Stimulated activated CD4-positive, alpha-beta T cell treated with anti-CD3 and anti-CD28 coated beads, Interleukin-15, amount 100 ng/mL, for 48 hours (primary cell): Measurements from ENCODE around the gene NOPCHAP1.
"Not testable (repeated sequence)": the region's sequence is repeated elsewhere in the genome, so short reads cannot be mapped to it uniquely, and the experiment has no call there.

ENCODE experiments used
- DNase-seq, 2 donors: peaks; one replicate each; pipeline ENCODE4 v3.0.0-alpha.2; 2020; ENCODE audit warnings: low read depth in 2 of 2

The NOPCHAP1 gene

GRCh38 chr12:104964856-104965205, 21.3 kb upstream of the NOPCHAP1 start:
- no peak for DNase-seq

- DNase-seq = no peak
Measured at GRCh38 chr12:104966677-104967076, 19.4 kb upstream of the NOPCHAP1 start.

GRCh38 chr12:104969343-104969742, 16.8 kb upstream of the NOPCHAP1 start:
- no peak for DNase-seq

- no peak for DNase-seq
Measured at GRCh38 chr12:104971306-104971705, 14.8 kb upstream of the NOPCHAP1 start.

GRCh38 chr12:104973250-104973649, 12.9 kb upstream of the NOPCHAP1 start:
- no peak for DNase-seq

GRCh38 chr12:104974626-104975290, 11.4 kb upstream of the NOPCHAP1 start:
- DNase-seq = no peak

- no peak for DNase-seq
Measured at GRCh38 chr12:104975587-104976343, 10.4 kb upstream of the NOPCHAP1 start.

- DNase-seq = no peak
Measured at GRCh38 chr12:104976703-104977102, 9.4 kb upstream of the NOPCHAP1 start.

GRCh38 chr12:104977688-104978087, 8.4 kb upstream of the NOPCHAP1 start:
- DNase-seq = not testable (repeated sequence)

- no peak for DNase-seq
Measured at GRCh38 chr12:104985206-104985605, 910 bp upstream of the NOPCHAP1 start.

- DNase-seq = no peak
Measured at GRCh38 chr12:104990950-104991349, 4.8 kb downstream of the NOPCHAP1 start.

- DNase-seq = no peak
Measured at GRCh38 chr12:104991565-104992128, 5.5 kb downstream of the NOPCHAP1 start.

- no peak for DNase-seq
Measured at GRCh38 chr12:104994336-104994735, 8.2 kb downstream of the NOPCHAP1 start.

GRCh38 chr12:104997541-104997940, 11.4 kb downstream of the NOPCHAP1 start:
- DNase-seq = no peak

- no peak for DNase-seq
Measured at GRCh38 chr12:104998423-104999346, 12.6 kb downstream of the NOPCHAP1 start.

GRCh38 chr12:104999347-104999685, 13.2 kb downstream of the NOPCHAP1 start:
- DNase-seq = no peak

GRCh38 chr12:105001476-105001875, 15.4 kb downstream of the NOPCHAP1 start:
- no peak for DNase-seq

- DNase-seq = no peak
Measured at GRCh38 chr12:105013892-105014291, 27.8 kb downstream of the NOPCHAP1 start.

- DNase-seq = no peak
Measured at GRCh38 chr12:105014603-105015002, 28.5 kb downstream of the NOPCHAP1 start.

GRCh38 chr12:105015543-105015942, 29.4 kb downstream of the NOPCHAP1 start:
- DNase-seq = no peak

GRCh38 chr12:105018012-105018411, 31.9 kb downstream of the NOPCHAP1 start:
- DNase-seq = no peak

GRCh38 chr12:105018776-105019175, 32.7 kb downstream of the NOPCHAP1 start:
- no peak for DNase-seq
